ENCODE measurements around the gene ANKRD42. TPM values are rescaled to one million over a fixed set of nuclear protein-coding genes. Genes with fewer than 3 reads are reported as not detected.
A peak's percentile ranks its signal among the peaks of the same experiment; 100 is the strongest.

The ANKRD42 gene
- total RNA-seq: 24.5 TPM

DNA sequence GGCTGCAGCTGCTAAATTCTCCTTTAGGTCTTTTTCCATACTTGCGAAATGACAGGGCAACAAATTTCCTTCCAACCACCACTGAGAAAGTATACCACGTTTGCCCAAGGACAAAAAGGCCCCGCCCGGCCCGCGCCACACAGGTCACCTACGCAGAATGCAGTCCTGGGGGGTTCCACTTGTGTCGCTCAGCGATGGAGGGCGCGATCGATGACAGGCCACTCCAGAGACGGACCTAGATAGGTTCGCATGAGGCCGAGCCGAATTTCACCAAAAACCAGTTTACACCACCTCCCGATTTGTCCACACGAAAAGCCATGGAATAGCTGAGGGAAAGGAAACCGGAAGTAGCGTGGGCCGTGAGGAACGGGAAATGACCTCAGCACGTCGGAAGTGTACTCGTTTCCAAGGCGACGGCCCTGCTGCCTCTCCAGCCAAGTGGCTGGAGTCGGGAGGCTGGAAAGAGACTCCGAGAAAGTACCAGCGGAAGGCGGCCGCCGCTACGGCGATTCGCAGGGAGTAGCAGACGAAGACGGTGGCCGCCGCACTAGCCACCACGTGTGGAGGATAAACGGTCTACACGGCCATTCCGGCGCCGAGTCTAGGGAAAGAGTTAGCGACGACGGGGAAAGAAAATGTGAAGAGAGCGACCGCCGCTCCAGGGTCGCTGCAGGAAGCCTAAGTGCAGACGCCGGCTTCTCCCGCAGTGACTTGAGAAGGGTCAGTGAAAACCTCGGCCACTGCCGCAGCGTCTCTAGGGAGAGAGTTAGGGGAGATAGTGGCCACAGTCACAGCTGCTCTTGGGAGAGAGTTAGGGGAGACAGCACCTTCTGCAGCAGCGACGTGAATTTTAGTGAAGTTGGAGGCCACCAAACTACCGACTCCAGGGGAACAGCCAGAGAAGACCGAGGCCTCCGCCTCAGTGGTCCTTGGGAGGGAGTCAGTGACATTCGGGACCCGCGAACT is at the start of gene ANKRD42:
TSS of gene ANKRD42 (plus strand) at position 398 of the 966 bp plus-strand sequence. CDS start 959 bp downstream, outside the sequence.
- peak; percentile 95 for DNase-seq (ENCODE audit: low spot score)

DNA sequence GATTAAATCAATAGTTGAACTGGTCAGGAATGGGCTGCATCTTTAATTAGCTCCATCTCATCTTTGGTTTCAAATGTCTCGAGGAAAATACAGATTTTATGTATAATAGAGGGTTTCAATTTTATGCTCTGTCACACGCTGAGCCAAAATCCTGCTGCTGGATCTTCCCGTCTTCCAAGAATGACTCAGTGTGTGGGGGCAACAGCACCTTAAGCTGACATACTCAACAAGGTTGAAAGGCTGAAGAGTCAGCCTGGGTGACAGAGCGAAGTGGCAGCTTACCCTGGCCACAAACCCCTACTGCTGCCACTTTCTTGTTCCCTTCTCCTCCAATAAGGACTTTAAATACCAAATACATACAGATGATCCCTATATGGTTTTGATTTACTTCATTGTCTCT is 45.6 kb upstream of the ANKRD42 start:
- DNase-seq (ENCODE audit: low spot score): no peak

DNA sequence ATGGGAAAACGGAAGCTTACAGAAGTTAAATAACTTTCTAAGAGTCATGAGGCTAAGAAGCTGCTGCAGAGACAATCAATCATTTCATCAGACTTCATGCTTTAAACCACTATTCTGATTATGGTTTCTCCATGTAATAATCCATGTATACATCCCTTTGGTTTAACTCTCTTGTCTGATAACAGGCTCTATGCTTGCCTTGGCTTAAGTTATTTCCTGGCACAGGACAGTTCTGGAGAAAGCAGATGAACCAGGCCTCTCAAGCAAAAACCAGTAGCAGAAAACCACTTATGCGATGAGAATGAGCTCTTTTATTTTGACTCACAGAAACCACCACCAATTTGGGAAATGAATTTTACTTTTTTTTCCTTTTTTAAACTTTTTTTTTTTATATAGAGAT is 43.1 kb upstream of the ANKRD42 start:
- DNase-seq (ENCODE audit: low spot score): no peak

DNA sequence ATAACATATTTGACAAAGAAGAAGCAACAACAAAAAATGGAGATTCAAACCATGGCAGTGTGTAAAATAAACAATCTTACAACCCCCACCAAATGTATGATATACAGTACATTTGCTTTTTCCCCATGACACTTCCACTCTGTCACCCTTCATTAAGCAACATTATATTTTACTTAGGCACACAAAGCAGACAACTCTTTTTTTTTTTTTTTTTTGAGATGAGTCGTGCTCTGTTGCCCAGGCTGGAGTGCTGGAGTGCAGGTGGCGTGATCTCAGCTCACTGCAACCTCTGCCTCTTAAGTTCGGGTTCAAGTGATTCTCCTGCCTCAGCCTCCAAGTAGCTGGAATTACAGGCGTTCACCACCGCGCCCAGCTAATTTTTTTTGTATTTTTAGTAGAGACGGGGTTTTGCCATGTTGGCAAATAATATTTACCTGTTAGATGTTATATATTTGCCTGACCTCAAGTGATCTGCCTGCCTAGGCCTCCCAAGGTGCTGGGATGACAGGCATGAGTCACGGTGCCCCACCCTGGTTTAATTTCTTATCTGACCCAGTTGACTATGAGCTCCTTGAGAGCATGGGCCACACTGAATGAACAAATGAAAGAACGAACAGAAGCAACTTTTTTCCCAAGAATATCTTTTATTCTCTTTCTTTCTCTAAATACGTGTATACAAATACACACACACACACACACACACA is 42.1 kb upstream of the ANKRD42 start:
- DNase-seq (ENCODE audit: low spot score): peak; percentile 57

DNA sequence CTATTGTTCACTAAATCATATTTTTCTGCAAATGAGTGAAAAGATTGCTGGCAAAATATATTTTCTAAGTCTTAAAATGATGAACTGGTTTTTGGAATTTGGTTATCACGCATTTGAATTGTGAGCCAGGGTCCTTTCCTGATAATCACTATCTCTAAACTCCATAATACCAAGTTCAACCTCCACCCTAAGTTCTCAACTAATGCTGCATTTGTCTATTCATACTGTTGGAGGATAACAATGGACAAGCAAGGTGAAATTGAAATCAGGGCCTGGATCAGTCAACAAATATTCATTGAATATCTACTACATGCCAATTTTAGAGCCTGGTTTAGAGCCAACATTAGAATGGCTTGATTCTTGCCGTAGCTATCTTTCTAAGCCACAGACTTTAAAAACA is 41.2 kb upstream of the ANKRD42 start:
- no peak for DNase-seq (ENCODE audit: low spot score)

DNA sequence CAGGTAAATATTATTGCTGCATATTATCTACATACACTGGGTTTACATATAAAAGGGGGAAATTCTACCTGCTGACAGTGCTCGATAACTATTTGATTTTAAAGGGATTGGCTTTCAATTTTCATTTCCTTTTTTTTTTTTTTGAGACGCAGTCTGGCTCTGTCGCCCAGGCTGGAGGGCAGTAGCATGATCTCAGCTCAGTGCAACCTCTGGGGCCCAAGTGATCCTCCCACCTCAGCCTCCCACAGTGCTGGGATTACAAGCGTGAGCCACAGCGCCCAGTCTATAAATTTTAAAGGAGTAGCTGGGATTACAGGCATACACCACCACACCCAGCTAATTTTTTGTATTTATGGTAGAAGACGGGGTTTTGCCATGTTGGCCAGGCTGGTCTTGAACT is 39.7 kb upstream of the ANKRD42 start:
- no peak for DNase-seq (ENCODE audit: low spot score)

DNA sequence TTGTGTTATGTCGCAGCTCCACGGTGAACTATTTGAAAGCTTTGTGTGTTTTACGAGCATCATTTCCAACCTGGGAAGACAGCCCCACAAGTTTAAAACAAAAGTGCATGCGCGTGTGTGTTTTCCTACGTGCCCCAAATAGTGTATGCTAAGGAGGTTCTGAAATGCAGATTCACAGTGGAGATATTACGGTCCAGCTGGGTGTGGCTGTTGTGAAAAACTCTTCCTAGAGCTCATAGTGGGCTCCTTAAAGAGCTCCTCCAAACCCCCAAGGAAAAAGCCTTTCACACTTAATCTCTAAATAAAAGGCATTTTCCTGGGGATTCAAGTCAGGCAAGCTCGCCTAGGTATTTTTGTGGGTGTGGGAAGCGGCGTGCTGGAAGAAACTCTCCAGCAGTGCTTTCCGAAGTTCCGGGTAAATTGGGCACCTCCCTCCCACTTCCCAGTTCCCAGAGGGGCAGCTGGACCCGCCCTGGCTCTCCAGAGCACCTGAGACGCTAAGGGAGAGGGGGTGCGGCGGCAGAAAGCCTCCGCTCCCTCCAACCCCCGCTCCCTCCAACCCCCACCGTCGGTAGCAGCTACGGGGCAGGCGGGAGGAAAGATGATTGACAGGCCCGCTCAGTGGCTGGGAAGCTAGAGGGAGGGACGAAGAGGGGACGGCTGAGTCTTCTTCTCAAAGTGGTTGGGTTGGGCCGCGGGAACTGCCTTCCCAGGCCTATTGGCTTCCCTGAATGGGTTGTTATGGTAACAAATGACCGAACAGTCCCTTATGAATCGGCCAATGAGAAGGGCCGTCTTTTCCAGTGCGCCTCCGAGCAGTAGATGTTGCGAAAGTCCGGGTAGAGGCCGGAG is 37.1 kb upstream of the ANKRD42 start:
- DNase-seq (ENCODE audit: low spot score): peak; percentile 99

DNA sequence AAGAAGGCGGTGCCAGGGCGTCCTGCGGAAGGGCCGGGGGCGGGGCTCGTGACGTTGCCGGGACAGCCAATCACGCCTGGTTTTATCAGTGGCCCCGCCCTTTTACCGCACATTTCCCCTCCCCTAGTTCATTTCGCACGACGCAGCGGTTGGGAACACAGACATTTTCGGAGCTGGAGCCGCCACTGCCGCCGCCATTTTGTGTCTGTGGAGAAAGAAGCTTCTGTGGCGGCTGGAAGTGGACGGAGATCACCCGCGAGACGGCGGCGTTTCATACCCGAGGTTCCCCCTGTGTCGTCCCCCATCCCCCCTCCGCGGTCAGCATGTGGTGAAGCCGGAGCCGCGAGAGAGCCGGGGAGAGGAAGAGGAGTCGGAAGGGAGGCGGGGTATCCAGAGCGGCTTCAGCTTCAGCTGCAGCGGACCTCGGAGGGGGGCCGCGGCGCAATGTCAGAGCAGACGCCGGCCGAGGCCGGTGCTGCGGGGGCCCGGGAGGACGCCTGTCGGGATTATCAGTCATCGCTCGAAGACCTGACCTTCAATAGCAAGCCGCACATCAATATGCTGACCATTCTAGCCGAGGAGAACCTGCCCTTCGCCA is 36.4 kb upstream of the ANKRD42 start, which contains the start of gene PCF11:
TSS of gene PCF11 (plus strand) at position 136 of the 598 bp plus-strand sequence. CDS start at position 445, 309 bp downstream.
- no peak for DNase-seq (ENCODE audit: low spot score)

DNA sequence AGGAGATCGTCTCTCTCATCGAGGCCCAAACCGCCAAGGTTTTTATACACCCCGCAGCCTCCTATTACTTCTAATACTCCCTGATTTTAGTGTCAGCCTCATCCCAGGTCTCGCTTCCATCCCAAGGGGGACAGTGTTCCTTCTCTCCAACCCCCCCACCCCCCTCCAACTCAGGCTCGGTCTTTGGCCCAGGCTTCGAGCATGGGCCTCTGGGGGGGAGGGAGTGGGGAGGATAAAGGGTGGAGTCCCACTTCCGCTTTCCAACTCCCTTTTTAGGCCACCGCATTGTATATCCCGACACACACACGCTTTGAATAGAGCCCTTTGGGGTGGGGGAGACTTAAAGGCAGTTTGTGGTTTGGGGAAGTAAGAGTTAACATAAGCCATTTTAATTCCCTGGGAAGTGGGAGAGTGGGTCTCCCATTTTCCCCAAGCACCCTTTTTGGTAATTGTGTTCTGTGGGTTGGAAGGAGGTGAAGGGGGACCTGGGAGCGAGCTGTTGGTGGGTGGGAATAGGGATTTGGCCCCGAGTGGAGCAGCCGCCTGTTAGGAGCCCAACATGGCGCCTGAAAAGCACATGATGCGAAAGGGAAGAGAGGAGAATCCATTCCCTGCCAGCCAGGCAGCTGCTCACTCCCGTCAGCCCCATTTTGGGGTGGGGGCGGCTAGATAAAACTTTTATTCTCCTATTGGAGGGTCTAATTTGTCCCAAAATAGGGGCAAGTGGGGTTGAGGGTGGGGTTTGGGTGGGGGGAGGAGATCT is 35.7 kb upstream of the ANKRD42 start:
- DNase-seq (ENCODE audit: low spot score): peak; percentile 46

DNA sequence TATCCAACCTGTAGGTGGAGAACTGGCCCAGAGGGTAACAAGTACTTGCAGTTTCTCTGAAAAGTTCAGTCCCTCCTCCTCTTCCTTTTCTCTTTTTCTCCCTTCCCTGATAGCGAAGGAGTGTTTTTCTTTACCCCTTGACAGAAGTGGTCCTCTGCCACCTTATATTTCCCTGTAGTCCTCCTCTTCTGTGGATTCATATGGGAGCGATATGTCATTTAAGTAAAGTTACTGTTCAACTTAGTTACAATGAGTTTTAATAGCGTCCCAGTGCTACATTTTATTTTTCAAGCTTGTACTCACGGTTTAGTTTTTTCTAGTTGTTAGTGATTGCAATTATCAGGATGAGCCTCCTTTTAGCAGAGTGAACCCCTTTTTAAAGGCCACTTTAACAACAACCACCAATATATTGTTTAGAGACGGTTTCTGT is 35.1 kb upstream of the ANKRD42 start:
- DNase-seq (ENCODE audit: low spot score): no peak

DNA sequence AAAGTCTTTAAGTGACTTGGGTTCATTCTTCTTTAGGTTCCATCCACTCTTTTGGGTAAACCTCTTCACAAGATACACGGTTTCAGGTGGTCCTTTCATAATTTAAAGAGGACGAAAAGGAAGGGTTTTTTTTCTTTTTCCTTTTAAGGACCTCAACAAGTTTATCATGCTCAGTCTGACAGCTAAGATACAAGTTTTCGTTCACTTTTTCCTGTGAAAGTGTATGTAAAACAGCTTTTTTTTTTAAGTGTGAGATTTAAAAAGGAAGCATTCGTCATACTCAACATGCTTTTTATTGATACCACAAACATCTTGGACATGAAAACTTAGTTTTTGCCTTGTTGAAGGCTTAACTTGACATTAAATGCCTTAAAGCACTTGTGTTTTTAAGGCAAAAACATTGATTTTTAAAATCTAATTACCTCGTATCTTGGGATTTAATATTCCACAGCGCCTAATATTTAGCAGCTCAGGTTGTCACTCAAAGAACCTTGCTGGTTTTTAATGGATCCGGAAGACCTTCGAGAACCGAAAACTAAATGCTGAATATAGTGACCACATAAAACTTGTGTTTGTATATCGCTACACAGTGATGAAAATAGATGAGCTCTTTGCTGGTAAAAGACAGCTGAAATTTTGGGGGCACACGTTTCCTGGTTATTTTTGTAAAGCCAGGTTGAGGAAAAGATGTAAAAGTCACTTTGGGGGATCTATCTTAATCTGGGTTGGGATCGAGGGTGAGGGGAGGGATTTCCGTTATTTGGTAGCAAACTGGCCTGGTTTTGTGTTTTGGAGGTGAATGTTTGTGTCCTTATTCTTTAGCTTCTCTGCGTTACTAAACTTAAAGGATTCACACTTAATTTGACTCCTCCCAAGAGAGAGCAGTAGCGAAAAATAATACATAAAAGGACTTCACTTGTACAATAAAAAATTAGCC is 34.3 kb upstream of the ANKRD42 start:
- no peak for DNase-seq (ENCODE audit: low spot score)

DNA sequence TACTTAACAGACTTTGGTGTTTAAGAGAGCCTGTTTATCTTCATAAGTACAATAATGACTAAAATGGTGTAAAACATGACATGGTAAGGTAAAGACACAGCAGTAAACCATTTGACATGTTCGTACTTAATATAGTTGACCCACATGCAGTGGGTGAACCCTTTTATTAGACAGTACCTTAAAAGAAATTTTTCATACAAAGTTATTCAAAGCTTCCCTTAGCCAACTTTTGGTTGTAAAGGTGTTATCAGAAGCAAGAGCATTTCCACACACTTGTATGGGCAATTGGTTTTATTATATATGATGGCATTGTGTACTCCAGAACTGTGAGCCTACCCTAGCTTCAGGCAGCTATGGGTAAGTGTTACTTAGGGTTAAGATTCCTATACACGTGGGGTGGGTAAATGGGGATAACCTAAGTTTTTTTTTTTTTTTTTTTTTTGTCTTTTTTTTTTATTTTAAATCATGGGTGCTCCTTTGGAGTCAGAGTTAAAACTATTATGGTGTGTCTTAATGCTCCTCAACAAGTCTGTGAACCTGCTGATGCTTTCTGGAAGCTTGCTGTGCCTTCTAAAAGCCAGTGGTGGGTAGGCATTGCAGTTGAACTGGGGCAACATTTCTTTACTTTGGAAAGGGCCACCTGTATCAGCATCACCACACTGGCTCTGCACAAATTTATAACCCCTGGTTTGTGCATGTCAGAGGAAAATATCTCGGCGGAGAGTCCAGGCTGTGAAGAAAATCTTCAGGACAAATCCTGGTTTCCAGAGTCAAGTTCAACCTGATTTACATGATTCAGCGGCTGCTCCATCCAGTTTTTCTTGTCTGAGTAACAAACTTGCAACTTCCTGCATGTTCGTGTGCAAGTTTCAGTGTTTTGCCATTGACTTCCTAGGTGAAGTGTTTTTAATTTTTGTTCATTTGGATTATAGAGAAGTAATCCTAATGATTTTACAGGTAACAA is 33.3 kb upstream of the ANKRD42 start:
- peak; percentile 33 for DNase-seq (ENCODE audit: low spot score)

DNA sequence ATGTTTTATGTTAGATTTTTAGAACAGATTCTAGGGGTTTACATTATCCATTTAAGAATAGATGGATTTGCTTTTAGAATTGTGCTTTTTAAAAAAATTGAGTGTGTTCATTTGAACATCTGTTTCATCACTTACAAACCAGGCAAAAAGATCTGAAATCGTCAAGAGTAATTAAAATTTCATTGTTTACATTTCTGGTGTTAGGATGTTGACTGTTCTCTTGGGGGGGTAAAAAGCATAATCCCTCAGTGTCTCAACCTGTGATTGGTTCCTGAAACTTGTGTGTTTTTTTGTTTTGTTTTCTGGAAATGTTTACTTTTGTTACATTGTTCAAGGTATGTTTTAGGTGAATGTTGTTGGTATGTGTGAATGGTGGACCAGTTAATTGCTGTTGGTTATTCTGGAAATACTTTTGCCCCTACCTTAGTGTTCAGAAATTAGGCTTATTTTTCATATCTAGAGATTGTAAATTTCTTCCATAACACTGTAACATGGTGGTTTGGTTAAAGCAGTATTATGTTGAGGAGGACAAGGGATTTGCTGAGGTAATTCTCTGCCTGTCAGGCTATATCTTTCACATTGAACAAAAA is 31.8 kb upstream of the ANKRD42 start:
- DNase-seq (ENCODE audit: low spot score): no peak

DNA sequence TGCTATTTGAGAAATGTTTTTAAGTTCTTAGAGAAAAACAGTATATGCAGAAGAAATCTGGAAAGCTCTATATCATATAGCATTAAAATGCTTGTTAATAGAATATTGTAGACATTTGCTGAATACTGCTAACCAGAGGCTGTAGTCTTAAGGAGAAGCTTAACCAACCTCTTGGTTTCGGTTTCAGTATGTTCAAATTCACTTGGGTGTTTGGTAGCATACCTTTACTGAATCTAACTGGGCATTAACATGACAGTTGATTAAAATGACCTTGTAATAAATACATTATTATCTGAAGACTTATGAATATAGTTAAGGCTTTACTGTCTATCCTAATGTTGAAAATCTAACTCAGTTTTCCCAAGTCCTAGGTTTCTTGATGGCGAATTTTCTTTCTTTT is 31.1 kb upstream of the ANKRD42 start:
- DNase-seq (ENCODE audit: low spot score): no peak

DNA sequence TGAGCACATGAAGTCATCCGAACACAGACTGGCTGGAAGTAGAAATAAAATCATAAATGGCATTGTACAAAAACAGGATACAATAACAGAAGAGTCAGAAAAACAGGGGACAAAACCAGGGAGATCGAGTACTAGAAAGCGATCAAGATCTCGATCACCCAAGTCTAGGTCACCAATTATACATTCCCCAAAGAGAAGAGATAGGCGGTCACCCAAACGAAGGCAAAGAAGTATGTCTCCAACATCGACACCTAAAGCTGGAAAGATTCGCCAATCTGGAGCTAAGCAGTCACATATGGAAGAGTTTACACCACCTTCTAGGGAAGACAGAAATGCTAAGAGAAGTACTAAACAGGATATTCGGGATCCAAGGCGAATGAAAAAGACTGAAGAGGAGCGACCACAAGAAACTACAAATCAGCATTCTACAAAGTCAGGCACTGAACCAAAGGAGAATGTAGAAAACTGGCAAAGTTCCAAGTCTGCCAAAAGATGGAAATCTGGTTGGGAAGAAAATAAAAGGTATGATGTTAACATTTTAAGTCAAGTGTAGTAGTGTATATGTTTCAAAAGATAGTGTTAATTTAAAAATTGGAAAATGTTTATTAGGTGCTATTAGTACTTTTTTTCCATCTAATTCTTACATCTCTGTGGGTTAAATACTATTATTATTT is 27.2 kb upstream of the ANKRD42 start:
- no peak for DNase-seq (ENCODE audit: low spot score)

DNA sequence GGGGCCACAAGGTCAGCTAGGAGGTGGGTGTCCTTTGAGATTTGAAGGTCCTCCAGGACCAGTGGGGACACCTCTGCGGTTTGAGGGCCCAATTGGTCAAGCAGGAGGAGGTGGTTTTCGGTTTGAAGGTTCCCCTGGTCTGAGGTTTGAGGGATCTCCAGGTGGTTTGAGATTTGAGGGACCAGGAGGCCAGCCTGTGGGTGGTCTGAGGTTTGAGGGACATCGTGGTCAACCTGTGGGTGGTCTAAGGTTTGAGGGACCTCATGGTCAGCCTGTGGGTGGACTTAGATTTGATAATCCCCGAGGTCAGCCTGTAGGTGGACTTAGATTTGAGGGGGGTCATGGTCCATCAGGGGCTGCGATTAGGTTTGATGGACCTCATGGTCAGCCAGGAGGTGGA is 24.8 kb upstream of the ANKRD42 start:
- DNase-seq (ENCODE audit: low spot score): no peak

DNA sequence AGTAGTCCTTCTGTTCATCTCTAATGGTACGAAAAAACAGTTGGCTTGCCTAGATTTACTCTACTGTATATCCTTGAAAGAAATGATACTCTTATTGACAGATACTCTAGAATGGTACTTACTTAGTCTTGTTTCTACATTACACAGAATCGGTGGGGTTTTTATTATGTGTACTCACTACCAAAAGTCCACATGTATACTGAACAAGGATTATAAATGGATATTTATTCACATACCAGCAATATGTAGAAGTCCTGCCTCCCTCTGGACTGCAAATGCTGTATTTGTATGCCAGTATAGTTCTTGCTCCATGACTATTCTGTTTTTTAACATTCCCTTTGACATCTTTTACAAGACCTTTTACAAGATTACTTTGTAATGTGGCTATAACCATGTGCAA is 22.6 kb upstream of the ANKRD42 start:
- no peak for DNase-seq (ENCODE audit: low spot score)

Measured in mucosa of gallbladder (tissue), 1 donor.